ENCODE data around the gene SAV1. TPM values are rescaled to one million over a fixed set of nuclear protein-coding genes. Genes with fewer than 3 reads are reported as not detected.

The SAV1 gene
- total RNA-seq, 1 donor from 2014 or later = 25.3 TPM

Other genes starting within 250 kb of the SAV1 start
- 19.1 TPM for gene MAP4K5, start 135.7 kb downstream of the SAV1 start, total RNA-seq
- 1.5 TPM for gene ATL1, start 108.2 kb downstream of the SAV1 start, total RNA-seq
- 59.2 TPM for gene NIN, start 162.9 kb upstream of the SAV1 start, total RNA-seq
- not detected for gene ABHD12B, start 203.7 kb upstream of the SAV1 start, total RNA-seq